HG03103 (cell line): ENCODE measurements around the gene STT3B.

ENCODE experiments used
- ATAC-seq: cut with Tn5 transposase; IDR thresholded peaks from one replicate; pipeline ENCODE4 v1.9.1; 2021; ENCODE audit warnings: low read depth; ENCODE audit not compliant: unreplicated experiment

Gene STT3B

DNA sequence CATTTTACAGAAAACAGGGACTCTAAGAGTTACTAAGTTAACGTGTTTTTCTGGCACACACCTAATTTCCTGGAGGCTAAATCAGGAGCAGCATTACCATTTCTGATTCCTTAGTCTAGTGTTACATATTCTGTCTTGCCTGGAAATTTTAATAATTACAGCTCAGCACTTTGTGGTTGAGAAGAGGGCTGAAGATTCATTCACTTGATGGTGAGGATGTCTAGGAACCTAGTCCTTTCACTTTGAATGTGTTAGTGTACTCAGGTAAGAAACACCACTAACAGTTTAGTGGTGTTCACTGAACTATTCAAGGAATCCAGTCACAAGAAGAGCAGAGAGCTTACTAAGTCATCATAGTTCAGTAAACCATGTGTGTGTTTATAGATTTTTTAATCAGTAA, 102.8 kb downstream of the STT3B start:
- ATAC-seq: no peak

DNA sequence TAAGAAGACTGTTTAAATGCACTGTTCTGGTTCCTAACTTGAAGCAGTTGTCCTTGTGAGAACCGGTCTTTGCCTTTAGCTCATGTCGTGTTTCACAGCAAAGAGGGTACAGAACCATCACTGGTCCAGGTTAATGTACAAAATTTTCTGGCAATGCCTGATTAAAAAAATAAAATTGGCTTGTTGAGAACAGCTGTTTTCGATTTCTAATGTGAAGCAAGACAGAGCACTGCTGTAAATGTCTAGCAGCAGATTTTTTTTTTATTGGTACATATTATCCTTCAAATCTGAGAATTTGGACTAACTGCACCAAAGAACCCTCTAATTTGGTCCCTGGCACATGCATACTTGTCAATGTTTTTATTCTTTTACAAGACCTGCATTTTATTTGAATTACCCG, 103.3 kb downstream of the STT3B start:
- no peak for ATAC-seq

DNA sequence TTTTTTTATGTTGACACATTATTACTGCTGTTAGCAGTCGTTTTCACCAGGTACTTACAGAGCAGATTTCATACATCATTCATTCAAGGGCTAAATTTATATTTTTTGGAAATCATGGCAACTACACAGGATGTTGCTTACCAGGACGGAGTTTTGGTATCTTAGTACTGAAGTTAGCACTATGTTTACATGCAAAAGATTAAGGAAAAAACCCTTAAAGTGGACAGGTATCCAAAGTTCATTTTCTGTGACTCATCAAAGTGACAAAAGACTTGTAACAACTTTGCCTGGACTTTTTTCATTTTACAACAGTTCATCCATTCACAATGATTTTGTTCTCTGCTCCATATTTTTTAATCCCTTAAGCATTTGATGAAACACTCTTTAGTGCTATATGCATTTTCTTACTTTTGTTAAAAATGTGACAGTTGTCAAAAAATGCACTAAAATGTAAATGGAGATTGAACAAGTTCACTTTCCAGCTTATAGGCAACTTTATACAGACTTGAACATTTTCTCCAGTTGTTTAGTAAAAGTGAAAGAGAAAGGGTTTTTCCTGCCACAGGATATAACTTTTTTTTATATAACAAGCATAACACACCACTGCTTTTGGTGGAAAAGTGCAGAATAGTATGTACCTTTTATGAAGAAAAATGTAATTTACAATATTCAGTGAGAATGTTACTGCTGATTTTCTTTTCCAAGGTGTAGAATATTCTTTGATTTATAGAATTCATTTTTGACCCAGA, 104.1 kb downstream of the STT3B start:
- no peak for ATAC-seq

DNA sequence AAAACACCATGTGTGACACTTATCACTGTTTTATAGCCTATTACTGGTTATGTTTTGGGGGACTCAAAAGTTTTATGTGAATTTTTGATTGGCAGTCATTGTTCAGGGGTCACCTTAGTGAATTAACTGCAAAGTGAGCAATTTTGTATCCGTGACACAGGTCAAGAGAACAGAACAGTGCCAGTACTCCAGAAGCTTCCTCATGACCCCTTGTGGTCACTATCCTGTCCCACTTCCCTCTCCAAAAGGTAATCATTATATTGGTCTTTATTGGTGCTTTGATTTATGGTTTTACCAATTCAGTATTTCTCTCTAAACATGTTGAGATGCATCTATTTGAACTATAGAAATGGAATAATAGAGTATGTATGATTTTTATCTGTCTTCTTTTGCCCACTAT, 107.1 kb downstream of the STT3B start:
- ATAC-seq: no peak

DNA sequence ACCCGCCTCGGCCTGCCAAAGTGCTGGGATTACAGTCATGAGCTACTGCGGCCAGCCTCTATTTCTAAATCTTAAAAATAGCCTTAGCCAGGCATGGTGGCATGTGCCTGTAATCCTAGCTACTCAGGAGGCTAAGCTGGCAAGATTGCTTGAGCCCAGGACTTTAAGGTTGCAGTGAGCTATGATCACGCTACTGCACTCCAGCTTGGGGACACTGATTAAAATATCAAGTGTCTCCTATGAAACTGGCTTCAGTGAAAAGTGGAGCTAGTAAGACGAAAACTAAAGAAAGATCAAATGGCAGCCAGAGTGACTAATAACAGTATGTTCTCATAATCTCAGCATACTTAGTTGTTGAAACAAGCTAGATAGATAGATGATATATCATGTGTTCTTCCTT, 112.5 kb downstream of the STT3B start:
- ATAC-seq: no peak

DNA sequence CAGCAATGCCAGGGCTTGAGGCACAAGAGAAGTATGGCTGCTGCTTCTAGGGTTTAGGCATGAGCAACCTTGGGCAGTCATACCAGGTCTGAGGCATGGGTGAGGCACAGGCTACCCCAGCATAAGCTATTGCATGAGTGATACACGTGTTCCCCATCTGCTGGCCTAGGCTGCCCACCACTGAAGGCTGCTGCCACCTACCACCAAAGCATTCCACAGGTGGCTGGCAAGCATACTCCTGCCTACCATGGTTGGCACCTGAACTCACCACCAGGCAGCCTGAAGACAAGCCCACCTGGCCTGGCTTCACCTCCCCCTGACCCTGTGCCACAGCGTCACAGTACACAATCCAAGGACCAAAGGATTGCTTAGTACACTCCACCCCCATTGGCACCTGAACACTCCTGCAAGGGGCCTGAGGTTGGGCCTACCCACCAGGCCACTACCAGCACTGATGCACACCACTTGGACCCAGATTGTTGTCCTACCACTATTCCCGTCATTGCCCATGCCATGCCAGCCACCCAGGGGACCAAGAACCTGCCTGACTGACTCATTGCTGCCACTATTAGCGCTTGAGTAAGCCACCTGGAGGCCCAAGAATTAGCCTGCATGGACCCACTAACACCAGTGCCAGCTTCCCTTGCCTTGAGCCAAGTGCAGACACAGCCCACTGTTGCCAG, 115.7 kb downstream of the STT3B start:
- no peak for ATAC-seq

DNA sequence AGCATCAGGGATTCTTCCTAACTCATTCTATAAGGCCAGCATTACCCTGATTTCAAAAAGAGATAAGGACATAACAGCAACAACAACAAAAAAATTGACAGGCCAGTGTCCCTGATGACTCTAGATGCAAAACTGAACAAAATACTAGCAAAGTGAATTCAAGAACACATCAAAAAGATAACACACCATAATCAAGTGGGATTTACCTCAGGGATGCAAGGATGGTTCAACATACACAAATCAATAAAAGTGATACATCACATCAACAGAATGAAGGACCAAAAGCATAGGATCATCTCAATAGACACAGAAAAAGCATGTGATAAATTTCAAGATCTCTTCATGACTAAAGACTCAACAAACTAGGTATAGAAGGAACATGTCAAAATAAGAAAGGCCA, 119.6 kb downstream of the STT3B start:
- ATAC-seq: no peak

DNA sequence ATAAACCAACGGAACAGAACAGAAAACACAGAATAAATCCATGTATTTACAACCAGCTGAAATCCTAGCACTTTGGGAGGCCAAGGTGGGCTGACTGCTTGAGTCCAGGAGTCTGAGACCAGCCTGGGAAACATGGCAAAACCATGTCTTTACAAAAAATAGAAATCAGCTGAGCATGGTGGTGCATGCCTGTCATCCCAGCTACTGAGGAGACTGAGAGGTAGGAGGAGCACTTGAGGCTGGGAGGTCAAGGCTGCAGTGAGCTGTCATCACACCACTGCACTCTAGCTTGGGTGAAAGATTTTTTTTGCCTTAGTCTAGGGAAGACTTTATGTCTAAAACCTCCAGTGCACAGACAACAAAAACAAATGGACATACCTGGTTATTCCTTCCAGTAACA, 120.7 kb downstream of the STT3B start:
- ATAC-seq: no peak

DNA sequence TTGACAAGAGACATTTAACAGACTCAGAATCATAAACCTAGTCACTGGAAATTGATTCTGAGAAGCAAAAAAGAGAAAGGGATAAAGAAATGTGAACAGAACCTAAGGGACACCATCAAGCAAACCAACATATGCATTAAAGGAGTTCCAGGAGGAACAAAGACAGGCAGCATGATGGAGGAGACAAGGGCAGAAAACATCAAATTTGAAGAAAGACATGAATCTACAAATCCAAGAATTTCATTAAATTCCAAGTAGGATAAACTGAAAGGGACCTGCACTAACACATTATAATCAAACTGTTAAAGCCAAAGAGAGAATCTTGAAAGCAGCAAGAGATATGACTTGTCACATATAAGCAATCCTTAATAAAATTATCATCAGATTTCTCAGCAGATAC, 122.3 kb downstream of the STT3B start:
- ATAC-seq: no peak

DNA sequence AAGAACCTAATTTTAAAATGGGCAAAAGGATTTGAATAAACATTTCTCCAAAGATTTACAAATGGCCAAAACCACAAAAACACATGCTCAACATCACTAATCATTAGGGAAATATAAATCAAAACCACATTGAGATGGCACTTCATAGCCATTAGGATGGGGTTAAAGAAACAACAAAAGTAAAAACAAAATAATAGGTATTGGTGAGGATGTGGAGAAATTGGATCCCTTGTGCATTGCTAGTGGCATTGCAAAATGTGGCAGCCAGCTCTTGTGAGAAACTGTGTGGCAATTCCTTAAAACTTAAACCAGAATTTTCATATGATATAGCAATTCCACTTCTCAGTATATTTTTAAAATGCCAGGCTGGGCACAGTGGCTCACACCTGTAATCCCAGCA, 126.5 kb downstream of the STT3B start:
- ATAC-seq: no peak

DNA sequence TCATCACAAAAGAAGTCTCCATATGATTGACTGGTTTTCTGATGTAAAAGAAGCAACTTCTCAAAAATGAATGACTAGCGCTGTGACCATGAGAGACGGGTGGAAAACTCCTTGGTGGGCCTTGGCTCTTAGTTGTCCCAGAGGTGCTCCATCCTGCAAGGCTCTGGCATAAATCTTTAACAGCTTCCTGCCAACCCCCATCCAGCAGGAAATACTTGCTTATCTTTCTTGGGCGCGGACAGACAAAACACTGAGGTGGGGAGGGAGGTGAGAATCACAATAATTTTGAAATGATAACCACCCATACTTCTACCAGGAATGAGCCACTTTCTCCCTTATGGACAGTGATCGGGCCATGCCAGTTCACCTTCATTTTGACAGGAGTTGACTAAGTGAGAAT, 128.6 kb downstream of the STT3B start:
- no peak for ATAC-seq

DNA sequence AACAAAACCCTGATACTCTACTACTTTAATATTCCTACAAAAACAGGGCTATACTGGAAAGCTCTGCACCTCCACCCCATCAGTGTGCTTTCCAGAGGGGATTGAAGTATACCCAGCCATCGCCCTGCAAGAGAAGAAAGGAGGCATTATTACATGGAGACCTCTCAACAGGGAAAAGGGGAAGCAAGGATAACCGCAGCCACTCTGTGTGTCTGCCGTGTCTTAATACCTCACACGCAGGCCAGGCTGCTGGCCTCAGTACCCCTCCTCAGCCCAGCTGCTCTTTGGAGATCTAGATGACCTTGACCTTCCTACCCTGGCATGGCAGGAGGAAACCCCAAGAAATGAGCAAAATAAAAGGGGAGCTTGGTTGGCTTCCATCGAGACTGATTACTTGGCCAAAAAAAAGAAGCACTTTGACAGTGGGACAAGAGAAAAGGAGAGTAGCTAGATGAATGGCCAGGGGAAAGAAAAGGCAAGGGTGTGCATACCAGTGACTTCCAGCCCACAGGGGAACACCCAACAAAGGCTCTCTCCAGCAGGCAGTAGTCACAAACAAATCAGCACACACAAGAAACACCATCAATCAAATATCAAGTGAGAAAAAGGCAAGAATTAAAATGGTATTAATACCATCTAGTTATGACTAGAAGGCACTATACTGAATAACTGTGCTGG, 129.4 kb downstream of the STT3B start:
- ATAC-seq: no peak

DNA sequence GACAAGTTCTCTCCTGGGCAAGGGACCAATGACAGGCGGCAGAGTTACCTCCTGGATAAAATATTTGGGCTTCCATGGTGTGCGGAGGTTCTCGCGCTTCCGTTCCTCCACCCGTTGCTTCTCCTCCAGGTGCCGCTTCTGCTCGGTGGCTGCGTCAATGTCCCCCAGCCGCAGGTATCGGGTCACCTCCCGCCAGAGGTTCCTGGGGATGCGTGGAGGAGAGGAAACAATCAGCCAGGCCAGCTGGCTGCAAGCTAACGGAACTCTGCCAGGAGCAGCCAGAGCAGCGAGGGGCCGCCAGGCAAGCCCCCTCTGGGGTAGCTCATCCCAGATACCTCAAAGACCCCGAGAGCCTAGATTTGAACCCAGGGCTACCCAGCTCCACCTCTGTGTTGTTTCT, 131.3 kb downstream of the STT3B start:
- no peak for ATAC-seq

DNA sequence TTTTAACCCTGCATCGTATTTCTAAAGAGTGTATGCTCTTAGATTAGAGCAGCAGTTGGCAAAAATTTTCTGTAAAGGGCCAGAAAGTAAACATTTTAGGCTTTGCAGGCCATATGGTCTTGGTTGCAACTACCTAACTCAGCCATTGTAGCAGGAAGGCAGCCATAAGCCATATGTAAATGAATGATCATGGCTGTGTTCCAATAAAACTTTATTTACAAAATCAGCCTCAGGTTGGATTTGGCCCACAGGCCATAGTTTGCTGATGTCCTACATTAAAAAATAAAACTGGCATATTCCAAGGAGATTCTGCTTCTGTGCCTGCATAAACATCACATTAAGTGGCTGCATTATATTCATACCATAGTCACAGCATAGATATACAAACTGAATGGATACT, 134.9 kb downstream of the STT3B start:
- no peak for ATAC-seq

DNA sequence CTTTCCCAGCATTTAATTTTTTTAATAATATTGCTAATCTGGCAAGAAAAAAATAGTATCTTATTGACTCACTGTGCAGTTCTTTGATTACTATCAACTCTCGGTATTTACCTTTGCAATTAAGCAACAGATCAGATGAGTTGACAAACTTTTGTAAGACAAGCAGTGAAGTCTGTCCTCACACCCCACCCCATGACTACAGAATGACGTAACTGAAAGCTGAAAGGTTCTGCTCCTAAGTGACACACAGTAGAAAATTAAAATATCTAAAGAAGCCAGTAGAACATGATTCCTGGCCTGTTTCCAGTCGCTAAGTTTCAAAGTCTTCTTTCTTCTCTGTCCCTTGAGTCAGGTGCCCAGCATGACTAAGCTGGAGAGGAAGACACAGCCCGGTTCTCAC, 135.5 kb downstream of the STT3B start:
- ATAC-seq: no peak

DNA sequence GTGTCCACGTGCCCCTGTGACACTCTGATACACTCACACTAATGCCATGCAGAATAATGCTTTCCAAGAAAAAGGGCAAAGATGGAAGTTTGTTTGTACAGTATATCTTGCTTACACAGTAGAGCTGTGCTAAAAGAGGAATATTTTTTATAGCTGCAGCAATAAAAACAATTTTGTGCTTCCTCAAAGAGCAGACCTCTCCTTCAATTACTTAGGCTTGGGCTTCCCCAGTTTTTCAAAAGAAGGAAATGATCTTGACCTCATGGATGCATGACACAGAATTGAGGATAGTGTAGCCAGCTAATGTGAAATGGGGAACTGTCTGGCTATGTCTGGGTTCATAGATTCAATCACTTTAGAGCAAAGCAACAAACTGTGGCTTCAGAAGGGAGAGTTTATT, 137.4 kb downstream of the STT3B start:
- no peak for ATAC-seq

DNA sequence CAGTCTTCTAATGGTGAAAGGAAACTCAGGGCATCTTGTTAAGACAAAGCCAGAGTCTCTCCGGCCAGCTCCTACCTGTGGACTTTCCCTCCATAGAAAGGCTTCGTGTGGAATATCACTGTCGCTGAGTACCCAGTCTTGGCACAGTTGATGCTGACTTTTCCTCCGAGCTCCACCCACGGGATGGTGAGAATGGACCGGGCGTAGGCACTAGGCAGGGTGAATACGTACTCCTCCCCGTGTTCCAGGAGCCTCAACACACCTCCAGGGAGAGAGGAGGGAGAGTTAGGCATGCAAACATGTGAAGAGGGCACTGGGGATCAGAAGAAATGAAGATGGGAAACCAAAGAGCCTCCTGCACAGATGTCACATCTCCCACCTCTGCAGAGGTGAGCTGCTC, 138.0 kb downstream of the STT3B start:
- no peak for ATAC-seq

DNA sequence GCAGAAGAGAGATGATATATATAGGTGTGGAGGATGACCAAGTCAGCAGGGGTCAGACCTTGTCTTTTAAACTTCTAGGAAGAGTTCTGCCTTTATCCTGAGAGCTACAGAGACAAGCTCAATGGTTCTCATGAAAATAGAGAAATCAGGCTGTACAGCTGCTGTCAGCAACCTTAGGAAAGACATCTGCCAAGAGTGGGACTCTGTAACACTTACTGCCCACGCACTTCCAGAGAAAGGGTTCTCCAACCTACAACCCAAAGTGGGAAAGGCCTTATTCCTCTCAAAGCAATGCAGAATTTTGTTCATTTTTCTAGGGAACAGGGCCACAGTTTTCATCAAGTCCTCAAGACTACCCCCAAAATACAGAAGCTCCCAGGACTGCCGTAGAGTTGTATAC, 138.7 kb downstream of the STT3B start:
- no peak for ATAC-seq

DNA sequence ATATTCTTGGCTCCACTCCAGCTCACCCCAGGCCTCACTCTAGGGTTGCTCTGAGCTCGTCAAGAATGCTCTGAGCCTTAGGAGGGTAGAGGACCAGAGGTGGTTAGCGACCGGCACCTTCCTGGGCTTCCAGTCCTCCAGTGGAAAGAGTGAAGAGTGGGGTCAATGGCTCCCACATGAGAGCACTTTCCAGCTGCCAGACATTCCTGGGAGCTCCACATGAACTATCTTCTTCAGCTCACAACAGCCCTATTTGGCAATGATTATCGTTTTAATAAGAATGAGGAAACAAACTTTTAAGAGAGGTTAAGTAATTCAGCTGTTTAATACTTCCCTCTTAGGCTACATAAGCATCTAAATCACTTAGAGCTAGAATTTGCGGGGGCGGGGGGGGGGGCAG, 139.3 kb downstream of the STT3B start:
- no peak for ATAC-seq

DNA sequence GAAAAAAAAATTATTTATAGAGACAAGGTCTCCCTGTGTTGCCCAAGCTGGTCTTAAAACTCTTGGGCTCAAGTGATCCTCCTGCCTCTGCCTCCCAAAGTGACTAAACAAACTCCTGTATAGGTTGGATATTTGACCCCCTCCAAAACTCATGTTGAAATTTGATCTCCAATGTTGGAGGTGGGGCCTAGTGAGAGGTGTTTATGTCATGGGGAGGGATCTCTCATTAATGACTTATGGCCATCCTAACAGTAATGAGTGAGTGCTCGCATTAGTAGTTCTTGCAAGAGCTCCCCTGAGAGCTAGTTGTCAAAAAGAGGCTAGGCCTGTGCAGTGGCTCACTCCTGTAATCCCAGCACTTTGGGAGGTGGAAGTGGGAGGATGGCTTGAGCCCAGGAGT, 141.2 kb downstream of the STT3B start:
- ATAC-seq: no peak

DNA sequence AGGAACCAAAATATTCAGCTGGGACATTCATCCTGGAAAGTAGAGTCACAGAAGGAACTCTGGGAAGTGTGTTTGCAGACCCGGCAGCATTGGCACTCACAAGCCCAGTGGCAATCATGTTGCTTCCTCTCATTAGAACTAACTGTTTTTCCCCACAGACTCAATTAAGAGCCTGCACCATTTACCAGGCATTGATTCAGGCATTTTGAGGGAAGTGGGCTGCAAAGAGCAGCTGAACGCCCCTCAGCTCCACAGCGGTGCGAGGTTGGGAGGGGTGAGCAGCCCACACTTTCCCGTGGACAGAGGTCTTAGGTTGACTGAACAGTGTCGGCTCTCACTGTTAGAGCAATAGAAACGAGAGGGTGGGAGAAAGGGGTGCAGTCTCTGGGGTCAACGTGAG, 143.8 kb downstream of the STT3B start:
- no peak for ATAC-seq
